Activated CD4-positive, alpha-beta T cell treated with anti-CD3 and anti-CD28 coated beads, Interleukin-2, amount 50 U/mL, for 4 hours (primary cell): ENCODE measurements around the gene MPDU1.

Experiments
- DNase-seq, 2 experiments: peaks; one replicate each; pipeline ENCODE4 v3.0.0-alpha.2; 2020

Gene MPDU1

DNA sequence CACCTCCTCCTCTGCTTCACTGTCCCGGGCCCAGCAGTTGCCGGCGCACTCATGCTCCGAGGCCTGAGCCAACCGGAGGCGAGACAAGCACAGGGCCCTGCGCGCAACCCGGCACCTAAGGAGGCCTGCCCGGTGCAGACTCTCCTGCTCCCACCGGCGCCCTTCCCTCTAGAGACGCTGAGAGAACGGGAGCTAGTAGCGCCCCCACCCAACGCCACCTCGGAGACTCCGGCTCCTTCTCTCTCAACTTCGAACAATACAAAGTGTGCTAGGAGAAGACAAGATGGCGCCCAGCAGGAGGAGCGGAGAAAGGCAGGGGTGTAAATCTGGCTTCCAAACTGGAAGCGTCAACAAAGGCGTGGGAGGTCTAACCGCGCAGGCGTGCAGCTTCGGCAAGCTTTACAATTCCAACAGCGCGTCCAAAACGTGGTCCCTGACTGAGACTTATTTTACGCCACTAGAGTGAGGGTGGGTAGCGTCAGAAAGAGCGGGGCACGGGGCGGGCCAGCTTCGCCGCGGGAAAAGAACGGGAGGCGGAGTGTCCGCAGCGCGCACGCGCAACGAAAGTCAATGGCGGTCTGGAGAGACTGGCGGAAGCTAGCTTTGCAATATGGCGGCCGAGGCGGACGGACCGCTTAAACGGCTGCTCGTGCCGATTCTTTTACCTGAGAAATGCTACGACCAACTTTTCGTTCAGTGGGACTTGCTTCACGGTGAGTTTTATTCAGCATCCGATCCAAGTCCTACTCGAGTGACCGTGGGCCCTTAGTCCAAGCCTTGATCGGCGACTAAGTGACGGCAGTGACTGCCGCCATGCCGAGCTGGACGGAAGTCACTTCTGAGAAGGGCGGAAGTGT, at the start of gene MPDU1:
MPDU1 (plus strand) TSS at position 600 of the 857 bp plus-strand sequence; CDS start at position 611, 11 bp downstream.
- DNase-seq, result peak; percentile 90 to 92

DNA sequence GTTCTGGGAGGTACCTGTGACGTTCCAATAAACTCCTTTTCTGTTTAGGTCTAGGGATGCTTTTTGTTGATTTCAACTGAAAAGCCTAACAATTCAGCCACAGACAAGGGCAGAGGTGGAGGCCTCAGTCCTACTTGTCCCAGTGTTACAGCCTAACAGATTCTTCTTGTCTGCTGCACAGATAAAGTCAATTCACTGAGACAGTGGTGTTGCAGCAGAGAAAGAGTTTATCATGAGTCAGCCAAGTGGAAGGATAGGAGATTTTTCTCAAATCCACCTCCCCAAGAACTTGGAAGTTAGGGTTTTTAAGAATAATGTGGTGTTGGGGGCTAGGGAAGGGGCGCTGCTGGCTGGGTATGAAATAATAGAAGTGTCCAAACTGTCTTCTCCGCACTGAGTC, 45.6 kb upstream of the MPDU1 start:
- no peak for DNase-seq

DNA sequence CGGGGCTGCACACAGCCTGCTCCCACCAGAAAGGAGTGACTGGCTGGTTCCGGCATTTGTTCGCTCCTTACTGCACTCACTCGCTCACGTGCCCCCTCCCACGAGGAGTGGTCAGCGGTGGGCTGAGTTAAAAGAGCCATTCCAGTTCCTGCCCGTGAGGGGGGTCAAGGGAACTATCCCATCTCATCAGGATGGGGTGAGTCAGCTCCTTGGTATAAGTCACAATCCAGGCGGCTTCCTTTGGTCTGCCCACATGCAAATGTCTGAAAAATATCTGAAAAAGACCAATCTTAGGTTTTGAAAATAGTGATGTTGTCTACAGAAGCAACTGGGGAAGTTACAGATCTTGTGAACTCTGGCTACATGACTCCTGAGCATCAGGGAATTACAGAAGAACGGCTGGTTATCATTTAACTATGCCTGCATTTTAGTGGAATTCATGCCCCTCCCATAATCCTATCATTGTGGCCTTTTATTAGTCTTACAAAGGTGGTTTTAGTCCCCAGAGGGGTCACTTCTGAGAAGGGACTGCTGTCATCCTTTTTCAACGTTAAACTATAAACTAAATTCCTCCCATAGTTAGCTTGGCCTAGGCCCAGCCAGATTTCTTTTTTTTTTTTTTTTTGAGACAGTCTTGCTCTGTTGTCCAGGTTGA, 44.6 kb upstream of the MPDU1 start:
- DNase-seq, result no peak

DNA sequence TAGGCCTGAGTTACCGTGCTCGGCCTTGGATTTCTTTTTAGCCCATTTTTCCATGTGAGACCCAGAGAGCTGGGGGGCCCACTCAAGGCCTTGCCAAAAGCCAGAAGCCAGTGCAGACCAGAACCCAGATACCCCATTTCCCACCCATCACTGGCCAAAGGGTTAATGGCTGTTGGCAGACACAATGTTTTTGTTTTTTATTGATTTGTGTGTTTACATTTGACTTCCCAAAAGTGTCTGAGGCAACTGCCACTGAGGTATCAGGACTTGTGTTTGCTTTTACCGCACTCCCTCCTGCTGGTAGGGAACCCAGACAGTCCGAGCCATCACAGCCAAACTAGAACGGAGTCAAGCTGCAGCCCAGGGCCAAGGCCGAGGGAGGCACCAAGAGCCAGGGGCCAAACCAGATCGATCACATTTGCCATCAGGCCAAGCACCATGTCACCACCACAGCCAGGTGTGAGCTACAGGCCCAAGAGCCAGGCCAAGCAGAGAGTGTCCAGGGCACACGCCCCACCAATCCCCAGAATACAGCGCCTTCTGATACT, 42.5 kb upstream of the MPDU1 start:
- no peak for DNase-seq

DNA sequence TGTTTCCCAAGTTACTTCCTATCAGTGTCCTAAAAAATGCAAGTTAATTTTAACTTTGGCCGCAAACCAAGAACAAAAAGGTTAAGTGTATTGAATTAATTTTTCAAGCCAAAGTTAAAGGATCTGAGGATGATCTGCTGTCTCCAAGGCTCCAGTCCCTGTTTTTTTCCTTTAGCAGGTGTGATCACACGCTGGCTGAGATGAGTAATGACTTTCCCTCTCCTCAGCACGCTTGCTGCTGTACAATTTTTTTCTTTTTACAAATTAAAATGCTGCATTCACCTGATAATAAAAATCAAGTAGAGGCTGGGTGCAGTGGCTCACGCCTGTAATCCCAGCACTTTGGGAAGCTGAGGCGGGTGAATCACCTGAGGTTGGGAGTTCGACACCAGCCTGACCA, 38.7 kb upstream of the MPDU1 start:
- DNase-seq, result no peak

DNA sequence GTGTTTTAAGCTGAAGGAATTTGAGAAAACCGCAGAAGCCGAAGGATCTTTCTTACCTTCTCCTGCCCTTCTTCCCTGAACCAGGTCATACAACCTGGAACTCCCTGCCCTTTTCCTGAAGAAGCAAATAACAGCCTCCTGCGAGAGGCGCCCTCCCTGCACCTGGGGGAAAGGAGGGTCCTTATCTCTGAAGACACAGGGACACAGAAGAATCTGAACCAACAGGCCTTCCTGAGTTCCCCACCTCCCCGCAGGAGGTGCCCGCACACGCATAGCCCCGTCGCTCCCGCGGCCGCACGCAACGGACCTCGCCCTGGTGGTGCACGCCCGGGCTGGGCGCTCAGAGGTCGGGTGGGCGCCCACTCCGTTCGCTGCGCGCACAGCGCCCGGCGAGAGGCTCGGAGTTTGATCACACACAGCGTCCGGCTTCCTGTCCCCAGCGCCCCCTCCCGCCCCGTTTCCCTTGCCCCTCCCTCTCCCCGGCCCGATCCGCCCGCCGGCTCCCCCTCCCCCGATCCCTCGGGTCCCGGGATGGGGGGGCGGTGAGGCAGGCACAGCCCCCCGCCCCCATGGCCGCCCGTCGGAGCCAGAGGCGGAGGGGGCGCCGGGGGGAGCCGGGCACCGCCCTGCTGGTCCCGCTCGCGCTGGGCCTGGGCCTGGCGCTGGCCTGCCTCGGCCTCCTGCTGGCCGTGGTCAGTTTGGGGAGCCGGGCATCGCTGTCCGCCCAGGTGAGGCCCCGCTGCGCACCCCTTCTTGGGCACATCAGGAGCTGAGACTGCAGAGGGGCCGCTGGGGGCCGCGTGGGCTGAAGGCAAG, 34.9 kb upstream of the MPDU1 start, which contains the start of gene TNFSF12:
TNFSF12 (plus strand) TSS at position 474 of the 816 bp plus-strand sequence; CDS start at position 570, 96 bp downstream.
- DNase-seq, result peak; percentile 35

DNA sequence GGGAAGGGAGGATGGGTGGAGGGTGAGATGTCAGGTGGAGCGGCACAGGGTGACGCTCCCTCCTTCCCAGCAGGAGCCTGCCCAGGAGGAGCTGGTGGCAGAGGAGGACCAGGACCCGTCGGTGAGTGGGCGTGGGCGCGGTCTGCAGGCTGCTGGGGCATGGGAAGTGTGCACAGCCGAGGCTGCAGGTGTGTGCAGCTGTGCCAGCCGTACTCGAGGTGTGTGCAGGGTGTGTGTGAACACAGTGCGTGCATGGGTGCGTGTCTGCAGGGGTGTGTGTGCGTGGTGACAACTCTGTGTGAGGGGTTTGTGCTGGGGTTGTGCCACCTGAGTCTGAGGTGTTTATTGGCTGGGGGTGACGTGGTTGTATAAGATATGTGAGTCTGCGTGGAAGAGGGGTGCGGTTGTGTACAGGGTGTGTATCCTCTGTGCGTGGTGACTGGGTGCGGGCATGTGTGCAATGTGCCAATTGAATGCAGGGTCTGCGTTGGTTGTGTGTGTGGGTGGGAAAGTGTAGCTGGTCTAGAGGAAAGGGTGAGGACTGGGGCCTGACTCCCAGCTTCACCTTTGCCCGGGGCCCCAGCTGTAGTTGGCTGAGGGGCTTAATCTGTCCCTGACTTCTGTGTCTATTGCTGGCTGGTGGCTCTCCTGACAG, 34.1 kb upstream of the MPDU1 start:
- peak; percentile 24 to 25 for DNase-seq

DNA sequence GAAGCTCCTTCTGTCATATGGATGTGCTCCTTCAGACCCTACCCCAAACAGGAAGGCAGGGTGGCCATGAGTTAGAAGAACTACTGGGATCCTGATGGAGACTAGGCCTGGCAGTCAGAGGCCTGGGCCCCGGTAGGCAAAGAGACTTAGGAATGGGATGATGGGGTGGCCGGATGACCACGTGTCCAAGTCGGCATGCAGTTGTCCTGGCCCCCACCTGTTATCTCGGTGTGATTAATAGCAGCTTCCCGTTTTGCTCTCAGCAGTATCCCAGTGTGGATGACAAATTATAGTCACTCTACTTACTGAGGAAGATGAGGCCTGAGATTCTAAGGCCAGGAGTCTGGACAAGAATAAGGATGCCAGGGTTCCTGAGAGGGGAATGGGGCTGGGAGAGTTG, 33.3 kb upstream of the MPDU1 start:
- no peak for DNase-seq

DNA sequence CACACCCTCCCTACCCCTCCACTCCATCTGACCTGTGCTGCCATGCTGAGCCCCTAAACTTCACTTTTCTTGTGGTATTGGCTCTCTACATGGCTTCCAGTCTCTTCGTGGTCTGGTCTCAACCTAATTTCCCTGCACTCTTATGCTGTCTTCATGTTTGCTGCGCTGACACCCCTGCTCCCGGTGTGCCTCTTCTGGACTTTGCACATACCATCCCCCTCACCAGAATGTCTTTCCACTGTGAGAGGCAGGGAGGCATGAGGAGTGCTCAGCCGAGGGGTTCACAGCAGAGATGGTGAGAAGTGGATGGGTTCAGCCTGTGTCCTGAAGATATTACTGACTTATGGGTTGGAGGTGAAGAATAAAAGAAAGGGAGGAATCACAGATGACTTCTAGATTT, 32.3 kb upstream of the MPDU1 start:
- DNase-seq, result no peak

DNA sequence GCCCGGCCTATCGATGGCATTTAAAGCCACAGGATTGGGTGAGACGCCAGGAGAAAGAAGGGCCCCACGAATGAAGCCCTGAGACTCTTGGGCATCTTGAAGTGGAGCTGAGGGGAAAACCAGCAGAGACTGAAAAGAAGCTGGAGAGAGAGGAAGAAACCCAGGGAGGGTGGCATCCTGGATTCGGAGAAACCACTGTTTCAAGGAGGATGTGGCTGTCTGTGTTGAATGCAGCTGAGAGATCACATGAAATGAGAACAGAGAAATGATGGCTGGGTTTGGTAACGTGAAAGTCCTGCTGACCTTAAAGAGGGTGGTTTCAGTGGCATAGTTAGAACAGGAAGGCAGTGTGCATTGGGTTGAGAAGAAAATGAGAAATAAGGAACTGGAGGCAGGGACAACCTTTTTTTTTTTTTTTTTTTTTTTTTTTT, 31.0 kb upstream of the MPDU1 start:
- DNase-seq, result no peak

DNA sequence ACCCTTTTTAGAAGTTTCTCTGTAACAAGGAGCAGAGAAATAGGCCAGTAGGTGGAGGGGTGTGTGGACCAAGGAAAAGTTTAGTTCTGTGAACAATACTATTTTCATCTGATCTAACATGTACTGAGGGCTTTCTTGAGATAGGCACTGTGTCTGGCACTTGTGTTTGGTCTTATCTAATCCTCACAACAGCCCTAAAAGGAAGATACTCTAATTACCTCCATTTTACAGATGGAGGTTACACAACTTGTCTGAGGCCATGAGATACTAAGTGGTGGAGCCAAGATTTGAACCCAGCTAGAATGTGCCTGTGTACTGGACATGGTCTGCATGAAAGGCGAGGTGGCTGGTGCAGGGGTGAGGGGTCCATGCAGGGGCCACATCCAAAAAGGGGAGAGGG, 30.3 kb upstream of the MPDU1 start:
- DNase-seq, result no peak

DNA sequence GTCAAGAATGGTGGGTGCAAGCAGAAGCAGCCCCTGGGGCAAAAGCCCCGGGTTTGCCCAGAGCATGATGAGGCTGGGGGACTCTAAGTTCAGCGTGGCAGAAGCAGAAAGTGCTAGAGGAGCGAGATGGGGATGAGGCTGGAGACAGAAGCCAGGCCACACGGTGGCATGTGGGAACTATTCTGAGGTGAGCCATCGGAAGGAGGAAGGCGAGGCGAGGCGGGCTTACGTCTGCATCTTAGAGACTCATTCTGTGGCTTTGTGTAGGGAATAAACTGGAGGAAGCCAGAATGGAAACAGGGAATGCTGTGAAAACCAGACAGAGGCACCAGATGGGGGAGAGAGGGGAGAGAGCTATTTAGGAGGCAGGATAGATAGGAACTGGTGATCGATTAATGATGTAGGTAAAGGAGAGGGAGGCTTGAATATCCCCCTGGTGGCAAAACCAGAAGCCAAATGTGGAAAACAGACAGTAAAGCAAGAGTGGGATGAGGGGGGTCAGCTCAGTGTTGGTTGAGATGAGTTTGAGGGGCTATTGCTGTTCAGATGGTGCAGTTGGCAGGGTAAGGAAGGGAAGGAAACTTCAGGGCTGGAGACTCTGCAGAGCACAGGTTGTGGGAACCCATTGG, 28.2 kb upstream of the MPDU1 start:
- no peak for DNase-seq

DNA sequence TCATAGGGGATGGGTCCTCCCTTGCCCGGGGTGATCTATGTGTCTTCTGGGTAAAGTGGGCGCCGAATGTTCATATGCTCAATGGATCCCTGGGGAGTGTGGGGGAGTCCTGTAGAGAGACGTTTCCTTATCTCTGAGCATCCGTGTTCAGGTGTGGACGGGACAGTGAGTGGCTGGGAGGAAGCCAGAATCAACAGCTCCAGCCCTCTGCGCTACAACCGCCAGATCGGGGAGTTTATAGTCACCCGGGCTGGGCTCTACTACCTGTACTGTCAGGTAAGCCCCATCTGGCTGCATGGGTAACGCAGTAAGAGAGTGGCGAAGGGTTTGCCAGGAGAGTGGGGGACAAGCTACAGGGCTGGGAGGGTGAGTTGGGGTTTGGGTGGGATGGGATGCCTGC, 27.0 kb upstream of the MPDU1 start:
- no peak for DNase-seq

DNA sequence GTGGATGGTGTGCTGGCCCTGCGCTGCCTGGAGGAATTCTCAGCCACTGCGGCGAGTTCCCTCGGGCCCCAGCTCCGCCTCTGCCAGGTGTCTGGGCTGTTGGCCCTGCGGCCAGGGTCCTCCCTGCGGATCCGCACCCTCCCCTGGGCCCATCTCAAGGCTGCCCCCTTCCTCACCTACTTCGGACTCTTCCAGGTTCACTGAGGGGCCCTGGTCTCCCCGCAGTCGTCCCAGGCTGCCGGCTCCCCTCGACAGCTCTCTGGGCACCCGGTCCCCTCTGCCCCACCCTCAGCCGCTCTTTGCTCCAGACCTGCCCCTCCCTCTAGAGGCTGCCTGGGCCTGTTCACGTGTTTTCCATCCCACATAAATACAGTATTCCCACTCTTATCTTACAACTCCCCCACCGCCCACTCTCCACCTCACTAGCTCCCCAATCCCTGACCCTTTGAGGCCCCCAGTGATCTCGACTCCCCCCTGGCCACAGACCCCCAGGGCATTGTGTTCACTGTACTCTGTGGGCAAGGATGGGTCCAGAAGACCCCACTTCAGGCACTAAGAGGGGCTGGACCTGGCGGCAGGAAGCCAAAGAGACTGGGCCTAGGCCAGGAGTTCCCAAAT, 26.4 kb upstream of the MPDU1 start:
- DNase-seq, result no peak

DNA sequence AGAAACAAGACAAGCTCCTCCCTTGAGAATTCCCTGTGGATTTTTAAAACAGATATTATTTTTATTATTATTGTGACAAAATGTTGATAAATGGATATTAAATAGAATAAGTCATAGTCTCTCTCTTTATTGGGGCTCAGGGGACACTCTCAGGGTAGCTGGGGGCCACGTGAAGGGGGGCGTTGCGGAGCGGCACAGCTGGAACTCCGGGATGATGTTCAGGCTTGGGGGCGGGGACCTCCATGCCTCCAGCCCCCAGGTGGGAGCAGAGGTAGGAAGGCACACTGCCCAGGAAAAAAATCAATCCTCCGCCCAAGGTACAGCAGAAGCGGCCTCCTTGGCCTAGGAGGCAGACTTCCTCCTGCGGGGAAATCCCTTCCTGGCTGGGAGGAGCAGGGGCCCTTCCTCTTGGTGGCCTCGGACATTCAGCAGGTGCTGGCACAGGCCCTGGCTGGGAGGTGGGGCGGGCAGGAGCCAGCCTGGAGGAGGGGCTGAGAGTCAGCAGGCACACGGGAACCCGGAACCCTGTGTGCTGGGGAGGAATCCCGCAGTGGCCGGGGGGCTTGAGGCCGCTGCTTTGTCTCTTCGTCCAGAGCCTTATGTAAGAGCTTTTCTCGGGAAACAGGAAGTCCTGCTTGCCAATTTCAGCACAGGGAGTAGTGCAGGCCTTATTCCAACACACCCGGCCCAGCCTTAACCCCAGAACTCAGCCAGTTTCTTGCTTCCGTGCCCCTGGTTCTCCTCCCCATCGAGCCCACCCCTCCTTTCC, 25.7 kb upstream of the MPDU1 start:
- no peak for DNase-seq

DNA sequence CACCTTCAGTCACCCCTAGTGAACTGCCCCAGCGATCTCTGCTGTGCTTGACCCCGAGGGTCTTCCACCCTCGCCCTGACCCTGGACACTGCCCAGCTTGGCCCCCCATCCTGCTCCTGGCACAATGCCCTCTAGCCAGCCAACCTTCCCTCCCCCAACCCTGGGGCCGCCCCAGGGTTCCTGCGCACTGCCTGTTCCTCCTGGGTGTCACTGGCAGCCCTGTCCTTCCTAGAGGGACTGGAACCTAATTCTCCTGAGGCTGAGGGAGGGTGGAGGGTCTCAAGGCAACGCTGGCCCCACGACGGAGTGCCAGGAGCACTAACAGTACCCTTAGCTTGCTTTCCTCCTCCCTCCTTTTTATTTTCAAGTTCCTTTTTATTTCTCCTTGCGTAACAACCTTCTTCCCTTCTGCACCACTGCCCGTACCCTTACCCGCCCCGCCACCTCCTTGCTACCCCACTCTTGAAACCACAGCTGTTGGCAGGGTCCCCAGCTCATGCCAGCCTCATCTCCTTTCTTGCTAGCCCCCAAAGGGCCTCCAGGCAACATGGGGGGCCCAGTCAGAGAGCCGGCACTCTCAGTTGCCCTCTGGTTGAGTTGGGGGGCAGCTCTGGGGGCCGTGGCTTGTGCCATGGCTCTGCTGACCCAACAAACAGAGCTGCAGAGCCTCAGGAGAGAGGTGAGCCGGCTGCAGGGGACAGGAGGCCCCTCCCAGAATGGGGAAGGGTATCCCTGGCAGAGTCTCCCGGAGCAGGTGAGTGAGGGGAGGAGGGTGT, 24.9 kb upstream of the MPDU1 start, which contains the start of gene TNFSF13:
TNFSF13 (plus strand) TSS at position 207 of the 776 bp plus-strand sequence; CDS start at position 497, 290 bp downstream.
- no peak for DNase-seq

DNA sequence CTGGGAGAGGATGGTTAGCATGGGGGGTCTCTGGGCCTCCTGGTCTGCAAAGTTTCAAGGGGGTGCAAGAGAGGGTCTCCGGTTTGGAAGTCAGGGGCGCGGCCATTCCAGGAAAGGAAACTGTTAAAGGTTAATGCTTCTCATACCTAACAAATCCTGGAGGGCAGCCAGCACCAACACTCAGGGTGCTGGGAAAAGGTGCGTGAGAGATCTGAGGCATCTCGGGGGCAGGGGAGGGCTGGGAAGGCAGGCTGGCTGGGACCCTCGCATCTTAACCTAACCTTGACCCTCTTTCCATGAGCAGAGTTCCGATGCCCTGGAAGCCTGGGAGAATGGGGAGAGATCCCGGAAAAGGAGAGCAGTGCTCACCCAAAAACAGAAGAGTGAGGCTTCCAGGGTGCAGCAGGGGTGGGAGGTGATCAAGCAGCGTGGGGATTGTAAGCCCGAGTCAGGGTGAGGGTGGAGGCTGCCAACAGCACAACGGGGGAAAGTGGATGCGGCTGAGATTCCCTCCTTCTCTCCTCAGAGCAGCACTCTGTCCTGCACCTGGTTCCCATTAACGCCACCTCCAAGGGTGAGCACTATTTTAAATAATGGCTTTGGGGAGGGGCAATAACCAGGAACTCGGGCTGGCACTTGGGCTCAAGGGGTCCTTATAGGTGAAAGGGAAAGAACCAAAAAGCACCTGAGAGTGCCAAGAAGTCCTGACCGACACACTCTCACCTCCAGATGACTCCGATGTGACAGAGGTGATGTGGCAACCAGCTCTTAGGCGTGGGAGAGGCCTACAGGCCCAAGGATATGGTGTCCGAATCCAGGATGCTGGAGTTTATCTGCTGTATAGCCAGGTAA, 24.1 kb upstream of the MPDU1 start:
- no peak for DNase-seq

DNA sequence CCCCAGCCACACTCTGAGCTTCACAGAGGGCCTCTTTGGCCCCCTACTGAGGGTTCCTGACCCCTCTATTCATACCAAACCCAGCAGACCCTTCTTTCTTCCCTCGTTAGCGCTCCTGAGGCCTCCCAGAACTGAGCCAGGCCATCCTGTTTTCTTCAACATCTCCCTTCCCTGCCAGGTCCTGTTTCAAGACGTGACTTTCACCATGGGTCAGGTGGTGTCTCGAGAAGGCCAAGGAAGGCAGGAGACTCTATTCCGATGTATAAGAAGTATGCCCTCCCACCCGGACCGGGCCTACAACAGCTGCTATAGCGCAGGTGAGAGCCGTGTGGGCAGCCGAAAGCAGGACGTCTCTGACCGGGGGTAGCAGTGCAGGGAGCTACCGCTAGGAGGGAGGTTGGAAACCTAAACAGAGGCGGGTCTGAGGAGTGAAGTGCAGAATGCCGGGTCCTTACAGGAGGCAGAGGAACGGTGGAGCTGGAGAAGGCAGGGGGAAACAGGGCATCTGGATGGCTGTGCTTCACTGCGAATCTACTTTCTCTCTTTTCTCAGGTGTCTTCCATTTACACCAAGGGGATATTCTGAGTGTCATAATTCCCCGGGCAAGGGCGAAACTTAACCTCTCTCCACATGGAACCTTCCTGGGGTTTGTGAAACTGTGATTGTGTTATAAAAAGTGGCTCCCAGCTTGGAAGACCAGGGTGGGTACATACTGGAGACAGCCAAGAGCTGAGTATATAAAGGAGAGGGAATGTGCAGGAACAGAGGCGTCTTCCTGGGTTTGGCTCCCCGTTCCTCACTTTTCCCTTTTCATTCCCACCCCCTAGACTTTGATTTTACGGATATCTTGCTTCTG, 23.3 kb upstream of the MPDU1 start:
- DNase-seq, result peak; percentile 55 to 60
